K562 (cell line): ENCODE measurements around the gene TAF8. TPM values are rescaled to one million over a fixed set of nuclear protein-coding genes. Genes with fewer than 3 reads are reported as not detected.

Experiments used
- ARNT ChIP-seq, 2 experiments: fragments of 450-650 bp; IDR thresholded peaks; 2 replicates each; pipeline ENCODE4 v1.6.1; 2016; ENCODE audit warnings: mild to moderate bottlenecking in 1 of 2
- CBX5 ChIP-seq: IDR thresholded peaks from 2 replicates; pipeline ENCODE4 v1.6.1; 2014; ENCODE audit warnings: low read depth, borderline replicate concordance
- DMBX1 ChIP-seq: fragments of 250-450 bp; sonication (Bioruptor Pico); IDR thresholded peaks from 2 replicates; pipeline ENCODE4 v1.8.0; 2022; ENCODE audit warnings: inconsistent platforms, mild to moderate bottlenecking, moderate library complexity, borderline replicate concordance
- E2F3 ChIP-seq: fragments of 250-450 bp; sonication (Bioruptor Pico); IDR thresholded peaks from 2 replicates; pipeline ENCODE4 v1.4.0; 2020; ENCODE audit warnings: mild to moderate bottlenecking
- ELK1 ChIP-seq: sonication (generic); formaldehyde crosslinking; IDR thresholded peaks from 2 replicates; pipeline ENCODE4 v1.8.1; 2022; ENCODE audit warnings: missing genetic modification reagents
- EP300 ChIP-seq: IDR thresholded peaks from 2 replicates; pipeline ENCODE4 v1.6.1; 2012; ENCODE audit warnings: low read length, improper control_type of control experiment
- GTF2F1 ChIP-seq: IDR thresholded peaks from 2 replicates; pipeline ENCODE4 v1.6.1; 2011; ENCODE audit warnings: low read depth, low read length, improper control_type of control experiment
- HDAC3 ChIP-seq: fragments of 450-650 bp; IDR thresholded peaks from 2 replicates; pipeline ENCODE4 v1.6.1; 2018; ENCODE audit warnings: borderline replicate concordance, mild to moderate bottlenecking, moderate library complexity; ENCODE audit not compliant: partially characterized antibody
- HDGF ChIP-seq: fragments of 450-650 bp; IDR thresholded peaks from 2 replicates; pipeline ENCODE4 v1.6.1; 2016
- HES1 ChIP-seq: fragments of 450-650 bp; IDR thresholded peaks from 2 replicates; pipeline ENCODE4 v1.6.1; 2016; ENCODE audit warnings: low read depth, mild to moderate bottlenecking, moderate library complexity
- MTF1 ChIP-seq: fragments of 250-450 bp; sonication (Bioruptor Pico); IDR thresholded peaks from 2 replicates; pipeline ENCODE4 v1.9.0; 2021; ENCODE audit warnings: moderate library complexity, mild to moderate bottlenecking, inconsistent platforms, borderline replicate concordance
- PHB ChIP-seq: fragments of 250-450 bp; sonication (Bioruptor Pico); IDR thresholded peaks from 2 replicates; pipeline ENCODE4 v1.5.0; 2021
- POLR2B ChIP-seq: fragments of 450-650 bp; IDR thresholded peaks from 2 replicates; pipeline ENCODE4 v1.6.1; 2018; ENCODE audit warnings: low read depth; ENCODE audit not compliant: partially characterized antibody
- STAT5A ChIP-seq: IDR thresholded peaks from 2 replicates; pipeline ENCODE4 v1.6.1; 2012; ENCODE audit warnings: low read length, inconsistent platforms, borderline replicate concordance
- TAF9B ChIP-seq: fragments of 450-650 bp; IDR thresholded peaks from 2 replicates; pipeline ENCODE4 v1.6.1; 2018; ENCODE audit warnings: mild to moderate bottlenecking; ENCODE audit not compliant: partially characterized antibody
- TARDBP ChIP-seq: fragments of 450-650 bp; IDR thresholded peaks from 2 replicates; pipeline ENCODE4 v1.6.1; 2016
- TBP ChIP-seq: optimal IDR thresholded peaks from 2 replicates; pipeline ENCODE3; 2011; ENCODE audit warnings: low read depth, low read length, improper control_type of control experiment
- TEAD4 ChIP-seq, 2 experiments: sonication (generic) in 1 of 2; formaldehyde crosslinking in 1 of 2; IDR thresholded peaks; 2 replicates each; pipeline versions ENCODE4 v1.6.1 to v1.8.0; 2012 to 2022; ENCODE audit warnings: borderline replicate concordance in 1 of 2, inconsistent platforms in 1 of 2, low read length in 1 of 2, mild to moderate bottlenecking in 1 of 2, missing genetic modification reagents in 1 of 2
- TFAP4 ChIP-seq: sonication (generic); formaldehyde crosslinking; IDR thresholded peaks from 2 replicates; pipeline ENCODE4 v1.8.0; 2022; ENCODE audit warnings: missing genetic modification reagents, mild to moderate bottlenecking, moderate library complexity, borderline replicate concordance
- TRIM28 ChIP-seq: fragments of 450-650 bp; IDR thresholded peaks from 2 replicates; pipeline ENCODE4 v1.6.1; 2017
- ZBTB43 ChIP-seq: sonication (generic); formaldehyde crosslinking; IDR thresholded peaks from 2 replicates; pipeline ENCODE4 v1.8.0; 2023; ENCODE audit warnings: mild to moderate bottlenecking, missing genetic modification reagents
- ZNF280B ChIP-seq: fragments of 250-450 bp; sonication (Bioruptor Pico); IDR thresholded peaks from 2 replicates; pipeline ENCODE4 v1.5.1; 2021; ENCODE audit warnings: mild to moderate bottlenecking
- ZNF507 ChIP-seq: conservative IDR thresholded peaks from 2 replicates; pipeline ENCODE4 v1.6.1; 2017; ENCODE audit warnings: missing genetic modification characterization, missing compliant biosample characterization
- polyA plus RNA-seq, 8 experiments: library from polyadenylated mRNA; depleted of rRNA in 4 of 8; stranded (reverse) in 5 of 8; unstranded in 3 of 8; fragments of >200 nt; fragmentation: Nextera tagmentation in 2 of 8; fragmentation: Illumina TruSeq in 1 of 8; extraction: Ambion mirVana in 2 of 8; extraction: Trizol in 1 of 8; gene quantifications; 2 replicates each; pipeline versions ENCODE4 v1.2.1 to v1.2.3, GENCODE V29; 2011 to 2014; ENCODE audit warnings: inconsistent platforms in 1 of 8, missing spikeins in 1 of 8
- total RNA-seq, 7 experiments: library from RNA; depleted of rRNA in 6 of 7; stranded (reverse); fragments of >200 nt in 6 of 7; fragmentation: Illumina TruSeq in 2 of 7; extraction: Trizol in 2 of 7; gene quantifications; 2 replicates each; pipeline versions ENCODE4 v1.2.1 to v1.2.3, GENCODE V29; 2011 to 2021; ENCODE audit warnings: low replicate concordance in 1 of 7

TAF8 gene
- total and polyA plus RNA-seq, 9 of the 15 experiments (the other 6 are each of a cell fraction or from before 2014, with no cell fraction given) = 29.4 to 84.0 (median 52.6) TPM

GRCh38 chr6:42049116-42049809, 1.1 kb upstream of the TAF8 start (continued):
- TF ChIP-seq ZBTB43 (CRISPR knock-in tag) (0 out of 2 replicates have a peak, but pooled peaks have one; percentile 29), HES1 (no peak), EP300 (no peak), DMBX1 (no peak), GTF2F1 (no peak), ZNF507 (tag) (no peak), HDAC3 (no peak), E2F3 (CRISPR knock-in tag) (no peak), POLR2B (no peak), CBX5 (no peak), PHB (CRISPR knock-in tag) (no peak), STAT5A (no peak), TEAD4 (IDR thresholded peaks at IDR 0.05; ENCODE audit: low read length) (no peak), TEAD4 (CRISPR knock-in tag; IDR thresholded peaks at IDR 0.05; ENCODE audit: borderline replicate concordance) (0 out of 2 replicates have a peak, but pooled peaks have one; percentile 59), ARNT (IDR thresholded peaks at IDR 0.05) (peak in 1 of 2 experiments; percentile 39; a peak in 1 of 4 replicates), ELK1 (CRISPR knock-in tag) (no peak), TRIM28 (peak; percentile 19; the same call in 1 of the 2 replicates), TAF9B (no peak), TFAP4 (CRISPR knock-in tag) (0 out of 2 replicates have a peak, but pooled peaks have one; percentile 15), HDGF (no peak), ZNF280B (no peak), TARDBP (no peak), TBP (no peak), MTF1 (CRISPR knock-in tag) (no peak; the same call in 1 of the 2 replicates)
